IPS-18a (cell line): ENCODE data around the gene FYCO1.

Experiments used
- H3K27ac ChIP-seq: one replicate; pipeline ENCODE4 v1.5.1; 2013; ENCODE audit warnings: low read length
- H3K27me3 ChIP-seq: one replicate; pipeline ENCODE4 v1.6.1; 2013; ENCODE audit warnings: mild to moderate bottlenecking, low read length; ENCODE audit not compliant: control insufficient read depth, insufficient read depth
- H3K36me3 ChIP-seq: one replicate; pipeline ENCODE4 v1.6.1; 2013; ENCODE audit warnings: low read depth, low read length; ENCODE audit not compliant: control insufficient read depth
- H3K4me1 ChIP-seq: one replicate; pipeline ENCODE4 v1.6.1; 2013; ENCODE audit warnings: low read depth, low read length; ENCODE audit not compliant: control insufficient read depth
- H3K4me3 ChIP-seq: one replicate; pipeline ENCODE4 v1.5.1; 2013; ENCODE audit warnings: low read length
- H3K9ac ChIP-seq: one replicate; pipeline ENCODE4 v1.6.1; 2013; ENCODE audit warnings: mild to moderate bottlenecking, low read length, moderate library complexity
- H3K9me3 ChIP-seq: one replicate; pipeline ENCODE4 v1.6.1; 2013; ENCODE audit warnings: low read depth, low read length; ENCODE audit not compliant: control insufficient read depth

Gene FYCO1

DNA sequence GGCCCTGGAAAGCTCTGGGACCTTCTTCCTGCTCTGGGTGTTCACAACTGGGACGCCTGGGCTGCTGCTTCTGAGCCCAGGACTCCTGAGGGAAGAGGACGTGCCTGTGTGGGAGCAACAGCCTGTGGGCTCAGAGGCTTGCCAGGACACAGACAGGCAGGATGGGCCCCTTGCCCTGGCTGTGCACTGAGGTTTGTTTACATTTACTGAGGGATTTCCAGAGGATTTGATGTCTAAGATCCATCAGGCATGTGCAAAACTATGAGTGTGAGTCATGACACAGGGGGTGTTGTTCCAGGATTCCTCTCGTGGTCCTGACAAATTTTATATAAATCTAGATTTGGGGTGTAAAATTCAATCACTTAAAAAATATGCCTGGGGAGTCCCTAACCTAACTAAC lies 98.7 kb downstream of the FYCO1 start:
- H3K36me3 ChIP-seq: no peaks in the 10 kb centered on the region
- no peak overlapping the region for H3K4me3 ChIP-seq
- H3K9me3 ChIP-seq: no peaks in the 10 kb centered on the region
- no peaks in the 10 kb centered on the region for H3K4me1 ChIP-seq
- no peak overlapping the region for H3K27ac ChIP-seq
- no peaks in the 10 kb centered on the region for H3K27me3 ChIP-seq
- H3K9ac ChIP-seq: no peak overlapping the region

DNA sequence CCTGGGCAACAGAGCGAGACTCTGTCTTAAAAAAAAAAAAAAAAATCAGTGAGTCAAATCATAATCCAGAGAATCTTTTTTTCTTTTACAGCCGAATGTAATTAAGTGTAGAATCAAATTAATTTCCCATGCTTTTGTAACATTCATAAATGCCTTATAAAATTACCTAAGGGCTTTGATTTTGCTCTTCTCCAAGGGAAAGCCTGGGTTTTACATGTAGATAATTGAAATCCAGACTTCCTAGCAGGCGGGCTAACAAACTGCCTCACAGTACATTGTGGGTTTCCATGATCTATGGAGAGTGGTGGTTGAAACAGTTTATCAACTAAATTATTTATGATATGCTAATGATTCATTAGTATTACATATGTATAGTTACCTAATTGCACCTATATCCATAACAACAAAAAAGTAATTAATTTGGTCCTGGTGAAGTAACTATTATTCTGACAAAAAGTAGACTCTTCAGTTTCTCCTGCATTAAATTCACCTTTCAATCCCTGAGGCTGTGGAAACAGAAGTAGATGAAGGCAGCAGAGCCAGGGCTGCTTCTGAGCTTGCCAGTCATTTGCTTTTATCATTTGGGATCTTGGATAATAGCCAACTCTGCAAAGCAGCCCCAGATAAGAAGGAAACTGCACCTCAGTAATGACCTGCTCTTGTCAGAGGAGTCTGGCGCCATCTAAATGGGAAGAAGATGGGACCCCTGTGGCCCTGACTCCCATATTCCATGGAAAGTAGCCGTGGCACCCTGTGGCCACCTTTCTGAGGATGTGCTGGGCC lies 99.7 kb downstream of the FYCO1 start:
- Histone ChIP-seq H3K9me3 (no peaks in the 10 kb centered on the region), H3K27ac (no peak overlapping the region), H3K9ac (no peak overlapping the region), H3K36me3 (no peaks in the 10 kb centered on the region), H3K4me1 (no peaks in the 10 kb centered on the region), H3K4me3 (no peak overlapping the region), H3K27me3 (no peaks in the 10 kb centered on the region)

DNA sequence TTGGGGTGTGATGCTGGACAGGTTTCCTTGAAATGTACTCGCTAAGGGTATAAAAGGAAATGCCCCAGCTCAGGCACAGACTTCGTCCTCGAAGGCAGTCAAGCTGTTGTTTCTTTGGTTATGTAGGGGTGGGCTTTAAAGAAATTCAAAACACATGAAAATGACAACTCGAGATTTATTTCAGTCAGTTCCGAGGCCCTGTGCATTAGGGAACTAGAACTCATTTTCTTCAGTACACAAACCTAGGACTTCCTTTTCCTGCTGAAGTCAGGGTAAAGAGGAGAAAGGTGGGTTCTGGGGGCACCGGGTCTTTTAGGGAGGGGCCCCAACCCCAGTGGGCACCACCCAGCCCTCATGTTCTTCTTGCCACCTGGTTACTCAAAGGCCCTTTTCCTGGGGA lies 101.6 kb downstream of the FYCO1 start:
- Histone ChIP-seq H3K9ac (no peak overlapping the region), H3K9me3 (no peaks in the 10 kb centered on the region), H3K27me3 (no peaks in the 10 kb centered on the region), H3K27ac (no peak overlapping the region), H3K4me3 (no peak overlapping the region), H3K36me3 (no peaks in the 10 kb centered on the region), H3K4me1 (no peaks in the 10 kb centered on the region)

DNA sequence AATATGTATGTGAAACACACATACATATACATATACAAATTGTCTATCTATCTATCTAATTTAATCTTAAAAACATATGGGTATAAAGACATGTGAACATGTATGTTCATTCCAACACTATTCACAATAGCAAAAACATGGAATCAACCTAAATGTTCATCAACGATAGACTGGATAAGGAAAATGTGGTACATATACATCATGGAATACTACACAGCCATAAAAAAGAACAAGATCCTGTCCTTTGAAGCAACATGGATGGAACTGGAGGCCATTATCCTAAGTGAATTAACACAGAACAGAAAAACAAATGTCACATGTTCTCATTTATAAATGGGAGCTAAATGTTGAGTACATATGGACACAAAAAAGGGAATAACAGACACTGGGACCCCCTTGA lies 103.5 kb downstream of the FYCO1 start:
- Histone ChIP-seq H3K27me3 (no peaks in the 10 kb centered on the region), H3K27ac (no peak overlapping the region), H3K4me1 (no peaks in the 10 kb centered on the region), H3K9me3 (no peaks in the 10 kb centered on the region), H3K4me3 (no peak overlapping the region), H3K9ac (no peak overlapping the region), H3K36me3 (no peaks in the 10 kb centered on the region)

DNA sequence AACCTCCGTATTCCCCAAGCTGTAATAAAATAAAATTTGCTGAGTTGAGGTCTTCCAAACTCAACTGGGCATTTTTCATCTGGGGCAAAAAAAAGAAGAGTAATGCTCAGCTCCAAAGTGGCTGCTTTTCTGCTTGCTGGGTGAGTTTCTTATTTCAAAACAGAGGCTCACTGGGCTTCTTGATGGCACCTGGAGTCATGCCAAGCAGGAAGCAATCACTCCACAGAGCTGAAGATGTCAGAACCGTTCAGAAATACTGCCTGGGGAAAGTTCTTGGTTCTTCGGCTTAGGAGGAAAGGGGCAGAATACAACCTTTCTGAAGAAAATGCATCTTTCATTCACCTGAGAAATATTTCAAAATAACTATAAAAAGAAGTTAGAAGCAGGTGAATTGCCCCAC lies 105.2 kb downstream of the FYCO1 start:
- Histone ChIP-seq H3K9me3 (no peaks in the 10 kb centered on the region), H3K9ac (no peak overlapping the region), H3K36me3 (no peaks in the 10 kb centered on the region), H3K27me3 (no peaks in the 10 kb centered on the region), H3K4me1 (no peaks in the 10 kb centered on the region), H3K4me3 (no peak overlapping the region), H3K27ac (no peak overlapping the region)

DNA sequence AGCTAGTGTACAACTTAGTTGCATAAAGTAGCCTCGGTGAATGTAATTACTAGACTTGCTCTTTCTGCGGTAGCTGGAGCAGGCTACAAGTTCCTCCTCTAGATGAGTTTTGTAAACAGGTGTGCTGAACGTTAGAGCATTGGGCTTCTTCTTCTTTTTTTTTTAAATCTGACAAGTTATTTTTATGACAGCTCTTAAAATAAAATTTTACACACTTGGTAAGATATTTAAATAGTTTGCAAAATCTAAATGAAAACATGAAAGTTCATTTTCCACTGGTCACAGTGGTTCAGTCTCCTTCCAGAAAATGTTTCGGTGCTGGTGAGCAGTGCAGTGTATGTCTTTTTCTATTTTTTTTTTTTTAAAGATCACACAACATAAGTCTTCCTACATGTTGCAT lies 106.3 kb downstream of the FYCO1 start:
- H3K4me1 ChIP-seq: no peaks in the 10 kb centered on the region
- no peaks in the 10 kb centered on the region for H3K36me3 ChIP-seq
- H3K9ac ChIP-seq: no peak overlapping the region
- no peaks in the 10 kb centered on the region for H3K9me3 ChIP-seq
- H3K4me3 ChIP-seq: no peak overlapping the region
- H3K27ac ChIP-seq: no peak overlapping the region
- no peaks in the 10 kb centered on the region for H3K27me3 ChIP-seq

DNA sequence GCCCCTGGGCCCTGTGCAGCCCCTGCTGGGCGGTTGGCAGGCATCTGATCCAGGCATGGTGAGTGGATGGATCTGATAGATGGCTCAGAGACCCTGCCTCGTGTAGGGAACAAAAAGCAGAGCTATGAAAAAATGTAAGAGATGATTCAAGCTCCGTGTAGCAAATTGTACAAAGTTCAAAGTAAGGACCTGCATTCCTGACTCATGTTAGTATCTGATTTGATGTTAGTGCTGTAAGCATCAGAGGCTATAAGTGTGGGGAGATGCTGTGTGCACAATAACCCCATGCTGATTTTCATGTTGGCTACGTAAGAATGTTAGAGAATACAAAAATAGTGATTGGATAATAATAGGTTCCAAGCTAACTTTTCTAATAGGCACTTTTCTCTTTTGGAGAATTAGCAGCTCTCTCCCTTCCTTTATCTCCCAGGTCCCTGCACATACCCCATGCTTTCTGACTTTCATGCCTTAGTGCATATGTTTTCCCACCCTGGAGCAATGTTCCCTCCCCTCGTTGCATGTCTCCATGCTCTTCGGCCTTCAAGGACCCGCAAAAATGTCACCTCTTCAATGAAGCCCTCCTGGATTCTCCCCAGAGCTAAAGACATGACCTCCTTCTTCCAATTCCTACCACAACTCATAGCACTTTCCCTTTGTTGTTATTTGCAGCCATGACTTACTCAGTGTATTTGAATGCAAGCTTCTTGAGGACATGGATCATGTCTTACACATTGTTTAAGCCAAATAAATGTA lies 107.7 kb downstream of the FYCO1 start:
- H3K4me1 ChIP-seq: no peaks in the 10 kb centered on the region
- no peak overlapping the region for H3K4me3 ChIP-seq
- no peaks in the 10 kb centered on the region for H3K27me3 ChIP-seq
- H3K36me3 ChIP-seq: no peaks in the 10 kb centered on the region
- no peaks in the 10 kb centered on the region for H3K9me3 ChIP-seq
- no peak overlapping the region for H3K27ac ChIP-seq
- no peak overlapping the region for H3K9ac ChIP-seq

DNA sequence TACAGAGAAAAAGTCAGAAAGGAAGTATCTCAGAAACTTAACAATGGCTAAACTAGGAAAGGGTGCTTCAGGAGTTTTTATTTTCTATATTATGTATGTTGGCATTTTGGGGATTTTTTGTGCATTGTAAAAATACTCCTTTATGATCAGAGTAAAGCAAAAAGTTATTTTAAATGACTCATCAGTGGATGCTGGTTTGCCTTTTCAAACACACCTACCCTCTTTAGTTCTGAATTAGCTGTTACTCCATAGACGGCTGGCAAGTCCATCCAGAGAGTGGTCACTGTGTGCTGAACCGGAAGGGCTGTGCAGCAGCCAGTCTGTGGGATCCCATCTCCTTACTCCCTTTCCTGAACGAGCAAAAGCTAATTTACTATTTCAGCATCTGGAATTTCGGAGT lies 108.3 kb downstream of the FYCO1 start:
- Histone ChIP-seq H3K27ac (no peak overlapping the region), H3K27me3 (no peaks in the 10 kb centered on the region), H3K9me3 (no peaks in the 10 kb centered on the region), H3K4me3 (no peak overlapping the region), H3K9ac (no peak overlapping the region), H3K36me3 (no peaks in the 10 kb centered on the region), H3K4me1 (no peaks in the 10 kb centered on the region)

DNA sequence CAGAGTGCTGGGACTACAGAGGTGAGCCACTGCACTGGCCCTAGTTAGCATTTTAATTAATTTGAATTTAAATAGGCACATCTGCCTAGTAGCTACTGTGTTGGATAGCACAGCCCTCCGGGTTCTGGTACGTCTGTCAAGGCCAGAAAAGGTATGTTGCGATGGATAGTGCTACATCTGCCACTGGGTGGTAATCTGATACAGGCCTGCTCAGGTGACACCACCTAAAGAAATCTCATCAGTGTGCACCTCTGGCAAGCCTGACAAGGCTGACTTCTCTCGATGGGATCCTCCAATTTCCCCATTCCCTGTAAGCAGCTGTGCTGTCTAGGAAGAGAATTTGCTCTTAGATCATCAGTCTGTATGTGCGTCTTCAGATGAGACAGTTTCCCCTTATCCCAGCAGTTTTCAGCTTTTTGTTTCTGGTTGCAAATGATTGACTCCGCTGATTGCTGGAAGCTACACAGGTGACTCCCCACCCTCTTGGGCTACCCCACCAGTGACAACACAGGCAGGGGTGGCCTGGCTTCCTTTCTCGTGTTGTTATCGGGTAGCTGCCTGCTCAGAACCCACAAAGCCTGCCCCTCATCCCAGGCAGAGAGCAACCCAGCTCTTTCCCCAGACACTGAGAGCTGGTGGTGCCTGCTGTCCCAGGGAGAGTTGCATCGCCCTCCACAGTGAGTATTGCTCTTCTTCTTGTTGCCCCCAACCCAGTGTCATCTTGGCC lies 109.5 kb downstream of the FYCO1 start, which contains the start of gene CCR9:
Gene CCR9 (plus strand): TSS at position 565 of the 727 bp plus-strand sequence. CDS start 8,391 bp downstream, outside the sequence.
- Histone ChIP-seq H3K4me3 (no peak within 1 kb of the TSS), H3K4me1 (no peaks in the 10 kb centered on the region), H3K27ac (no peak within 1 kb of the TSS), H3K36me3 (no peaks in the 10 kb centered on the region), H3K27me3 (no peaks in the 10 kb centered on the region), H3K9ac (no peak within 1 kb of the TSS), H3K9me3 (no peaks in the 10 kb centered on the region)

DNA sequence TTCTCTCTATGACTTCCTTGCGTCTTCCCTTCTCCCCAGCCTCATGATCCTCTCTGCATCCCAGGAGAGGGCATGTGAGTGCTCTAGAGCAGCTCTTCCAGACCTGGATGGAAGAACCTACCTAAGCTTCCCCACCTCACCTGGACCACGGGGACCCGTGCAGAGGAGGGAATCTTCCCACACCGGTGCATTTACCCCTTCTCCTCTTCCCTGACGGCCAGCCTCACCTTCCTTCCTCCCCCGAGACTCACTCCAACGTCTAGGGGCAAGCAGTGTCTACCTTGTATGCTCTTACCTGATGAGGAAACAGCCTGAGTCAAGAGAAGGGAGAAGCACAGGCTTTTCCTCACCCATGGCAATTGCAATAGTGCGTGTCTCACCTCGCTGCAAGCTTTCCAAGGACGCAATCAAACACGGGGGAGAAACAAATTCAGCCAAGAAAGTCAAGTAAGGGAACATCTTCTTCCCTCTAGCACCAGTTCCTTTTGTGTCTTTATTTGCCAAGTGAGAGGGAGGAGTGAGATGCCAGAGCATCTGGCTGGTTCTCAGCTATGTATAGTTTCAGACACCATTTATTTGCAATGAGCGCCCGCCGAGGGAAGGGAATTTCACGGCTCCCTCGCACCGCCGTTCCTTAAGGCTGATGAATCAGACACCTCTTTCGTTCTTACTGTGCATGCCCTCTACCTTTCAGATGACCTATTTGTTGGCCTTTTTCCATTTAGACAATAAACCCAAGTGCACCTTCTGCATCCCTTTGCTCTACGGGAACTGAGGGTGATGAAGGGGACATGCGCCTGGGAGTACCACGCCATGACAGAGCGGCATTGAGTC lies 111.0 kb downstream of the FYCO1 start:
- no peaks in the 10 kb centered on the region for H3K4me1 ChIP-seq
- no peak overlapping the region for H3K27ac ChIP-seq
- no peaks in the 10 kb centered on the region for H3K36me3 ChIP-seq
- no peak overlapping the region for H3K4me3 ChIP-seq
- no peak overlapping the region for H3K9ac ChIP-seq
- no peaks in the 10 kb centered on the region for H3K27me3 ChIP-seq
- H3K9me3 ChIP-seq: no peaks in the 10 kb centered on the region
